Endothelial cell of umbilical vein (primary cell): ENCODE results near the gene KCNH8. TPM values are rescaled to one million over a fixed set of nuclear protein-coding genes. Genes with fewer than 3 reads are reported as not detected.

Experiments
- BruUV-seq: library from RNA; stranded (reverse); fragments of 400-500 nt; replicated peaks from 2 replicates; lab custom pipeline; 2021; lab: Mats Ljungman, UMichigan
- CTCF ChIA-PET: fragments of 300-600, 350-600 bp; sonication (Branson Sonifier 250); formaldehyde crosslinking; loops from one replicate; lab custom pipeline; 2021; ENCODE audit warnings: antibody characterized with exemption, inconsistent platforms; lab: Charles Lee
- POLR2A ChIA-PET: fragments of 300-600, 350-600 bp; sonication (Branson Sonifier 250); formaldehyde crosslinking; loops from one replicate; lab custom pipeline; 2021; ENCODE audit warnings: antibody characterized with exemption, inconsistent platforms; lab: Charles Lee
- DNase-seq: peaks from one replicate; pipeline ENCODE4 v3.0.0-alpha.2; 2011; ENCODE audit warnings: low read depth, low spot score
- FAIRE-seq: peaks from 2 replicates; lab custom pipeline; 2011; peaks lifted over from hg19 to GRCh38; lab: Jason Lieb, UNC
- H2AFZ ChIP-seq: 2 replicates; pipeline ENCODE4 v1.6.0; 2012; ENCODE audit warnings: low read depth, low read length, control low read depth, inconsistent platforms
- H3K27ac ChIP-seq: 2 replicates; pipeline ENCODE4 v1.5.1; 2011; ENCODE audit warnings: low read depth, mild to moderate bottlenecking, control low read depth, low read length, moderate library complexity; ENCODE audit not compliant: insufficient read depth
- H3K27me3 ChIP-seq, 2 experiments: 2 replicates each; pipeline versions ENCODE4 v1.6.0 to v1.6.1; 2011; ENCODE audit warnings: low read length in 2 of 2, mixed read lengths in 1 of 2; ENCODE audit not compliant: control insufficient read depth in 2 of 2, insufficient read depth in 2 of 2
- H3K36me3 ChIP-seq, 2 experiments: 2 replicates in 1 of 2; 3 replicates in 1 of 2; pipeline ENCODE4 v1.5.1; 2011; ENCODE audit warnings: low read length in 2 of 2, mild to moderate bottlenecking in 1 of 2, moderate library complexity in 1 of 2; ENCODE audit not compliant: control insufficient read depth in 2 of 2, insufficient read depth in 2 of 2; ENCODE audit errors: extremely low read depth in 1 of 2
- H3K4me1 ChIP-seq: 3 replicates; pipeline ENCODE4 v1.5.1; 2011; ENCODE audit warnings: mild to moderate bottlenecking, low read length; ENCODE audit not compliant: control insufficient read depth, insufficient read depth; ENCODE audit errors: extremely low read depth
- H3K4me2 ChIP-seq: 2 replicates; pipeline ENCODE4 v1.6.1; 2011; ENCODE audit warnings: low read length, control low read depth, mixed read lengths; ENCODE audit not compliant: insufficient read depth
- H3K4me3 ChIP-seq, 3 experiments: fragments of 200-600 bp in 1 of 3; sonication (generic), shearing (Covaris generic) in 1 of 3; replicated peaks in 1 of 3; 2 replicates each; pipeline ENCODE4 v1.5.1; 2011 to 2016; ENCODE audit warnings: control low read depth in 3 of 3, low read length in 3 of 3, mild to moderate bottlenecking in 2 of 3, inconsistent platforms in 1 of 3, low read depth in 1 of 3, moderate library complexity in 1 of 3; ENCODE audit not compliant: insufficient read depth in 1 of 3
- H3K79me2 ChIP-seq: 2 replicates; pipeline ENCODE4 v1.6.0; 2012; ENCODE audit warnings: low read length, inconsistent platforms; ENCODE audit not compliant: control insufficient read depth, insufficient read depth
- H3K9ac ChIP-seq: replicated peaks from 2 replicates; pipeline ENCODE3; 2011; ENCODE audit warnings: low read length, control low read depth; ENCODE audit not compliant: insufficient read depth; ENCODE audit errors: extremely low read depth
- H3K9me1 ChIP-seq: replicated peaks from 3 replicates; pipeline ENCODE4 v1.6.0; 2011; ENCODE audit warnings: mild to moderate bottlenecking, low read length; ENCODE audit not compliant: control insufficient read depth, insufficient read depth; ENCODE audit errors: extremely low read depth
- H3K9me3 ChIP-seq: replicated peaks from 2 replicates; pipeline ENCODE4 v1.5.1; 2012; ENCODE audit warnings: low read length, inconsistent platforms; ENCODE audit not compliant: control insufficient read depth, insufficient read depth
- H4K20me1 ChIP-seq: replicated peaks from 2 replicates; pipeline ENCODE3; 2011; ENCODE audit warnings: mild to moderate bottlenecking, low read length; ENCODE audit not compliant: control insufficient read depth, insufficient read depth; ENCODE audit errors: extremely low read depth
- CTCF ChIP-seq, 2 donors: IDR thresholded peaks; 1 replicate in 1 of 2; 2 replicates in 1 of 2; pipeline ENCODE4 v1.5.1; 2011; ENCODE audit warnings: low read length in 2 of 2, mild to moderate bottlenecking in 2 of 2, moderate library complexity in 2 of 2, control low read depth in 1 of 2, inconsistent platforms in 1 of 2, low read depth in 1 of 2; ENCODE audit not compliant: insufficient read depth in 1 of 2; ENCODE audit errors: extremely low read depth in 1 of 2
- EZH2 ChIP-seq: IDR thresholded peaks from 2 replicates; pipeline ENCODE4 v1.6.1; 2012; ENCODE audit warnings: borderline replicate concordance, low read depth, mild to moderate bottlenecking, moderate library complexity, low read length, inconsistent platforms; ENCODE audit not compliant: severe bottlenecking
- FOS ChIP-seq: IDR thresholded peaks from 2 replicates; pipeline ENCODE4 v1.6.1; 2011; ENCODE audit warnings: mild to moderate bottlenecking, low read length, moderate library complexity, borderline replicate concordance; ENCODE audit not compliant: insufficient read depth
- GATA2 ChIP-seq: IDR thresholded peaks from 2 replicates; pipeline ENCODE4 v1.7.0; 2011; ENCODE audit warnings: low read depth, mild to moderate bottlenecking, moderate library complexity, mixed read lengths, low read length; ENCODE audit not compliant: insufficient read length, insufficient read depth
- JUN ChIP-seq: IDR thresholded peaks from 2 replicates; pipeline ENCODE4 v1.6.1; 2011; ENCODE audit warnings: borderline replicate concordance, low read depth; ENCODE audit not compliant: insufficient read length, insufficient read depth
- MYC ChIP-seq: IDR thresholded peaks from one replicate; pipeline ENCODE4 v1.6.1; 2011; ENCODE audit warnings: mild to moderate bottlenecking, low read depth, low read length
- POLR2A ChIP-seq: IDR thresholded peaks from 2 replicates; pipeline ENCODE4 v1.6.1; 2012; ENCODE audit warnings: low read depth, mild to moderate bottlenecking, control low read depth, low read length
- POLR2AphosphoS5 ChIP-seq: IDR thresholded peaks from 2 replicates; pipeline ENCODE4 v1.6.1; 2012; ENCODE audit warnings: low read depth, mild to moderate bottlenecking, control low read depth, low read length, moderate library complexity; ENCODE audit not compliant: insufficient read depth
- dilution Hi-C: fragments of 300-500 bp; cut with MboI; formaldehyde crosslinking; loops from one replicate; pipeline ENCODE4 v1.15.0; 2019; ENCODE audit warnings: low sequenced_read_pairs; ENCODE audit not compliant: extremely low pct_ligation_motif_present
- intact Hi-C: fragments of 100-400 bp; cut with micrococcal nuclease; formaldehyde crosslinking; loops from one replicate; pipeline ENCODE4 v1.10.0; 2022
- polyA plus RNA-seq, 4 experiments: library from polyadenylated mRNA; depleted of rRNA in 3 of 4; stranded (reverse) in 3 of 4; unstranded in 1 of 4; fragments of >200 nt; gene quantifications; 2 replicates each; pipeline versions ENCODE4 v1.2.1 to v1.2.3, GENCODE V29; 2011 to 2012; ENCODE audit warnings: missing spikeins in 1 of 4
- total RNA-seq: library from RNA; stranded (reverse); gene quantifications from 2 replicates; pipeline ENCODE4 v1.2.3, GENCODE V29; 2021
- TF ChIP-seq, protein P1 (sequence below): IDR thresholded peaks from 2 replicates; pipeline ENCODE4 v1.6.1; 2011; ENCODE audit not compliant: insufficient read depth, insufficient read length

KCNH8 gene
- total and polyA plus RNA-seq, 2 donors (not counting 3 experiments of a cell fraction or from before 2014, with no cell fraction given), result not detected

DNA sequence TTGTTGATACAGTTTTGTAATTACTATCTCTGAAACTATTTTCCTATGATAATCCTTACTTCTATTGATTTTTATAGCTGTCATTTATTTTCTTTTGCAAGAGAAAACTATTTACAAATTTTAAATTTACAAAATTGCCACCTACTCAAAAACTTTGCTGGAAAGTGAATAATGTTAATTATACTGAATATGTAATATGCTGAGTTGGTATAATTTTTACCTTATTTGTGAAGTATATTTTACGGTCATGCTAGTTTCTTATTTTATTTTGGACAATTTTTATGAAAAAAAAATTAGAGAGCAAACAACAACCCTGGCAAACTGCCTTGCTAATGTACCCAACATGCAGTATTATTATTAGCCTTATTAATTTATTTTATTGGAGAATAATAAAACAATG, 2.9 kb downstream of the KCNH8 start:
- FAIRE-seq (no peak), DNase-seq (no peak)
- no peaks in the 10 kb centered on the region for H3K4me1 ChIP-seq
- H3K9ac ChIP-seq, result no peak overlapping the region
- dilution Hi-C loops, result no loop called here
- BruUV-seq, result no TSS peak
- no peak overlapping the region for H3K4me3 ChIP-seq
- H4K20me1 ChIP-seq, result no peaks in the 10 kb centered on the region
- intact Hi-C loops, result no loop called here
- no peak overlapping the region for H3K4me2 ChIP-seq
- TF ChIP-seq POLR2AphosphoS5 (no peak), MYC (no peak), POLR2A (no peak), CTCF (IDR thresholded peaks at IDR 0.05; ENCODE audit: extremely low read depth in 1 of 2, insufficient read depth in 1 of 2, low read depth in 1 of 2, low read length in 2 of 2) (no peak), FOS (no peak), EZH2 (no peak), JUN (no peak), GATA2 (no peak)
- TF ChIP-seq, protein P1, sequence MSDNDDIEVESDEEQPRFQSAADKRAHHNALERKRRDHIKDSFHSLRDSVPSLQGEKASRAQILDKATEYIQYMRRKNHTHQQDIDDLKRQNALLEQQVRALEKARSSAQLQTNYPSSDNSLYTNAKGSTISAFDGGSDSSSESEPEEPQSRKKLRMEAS, result no peak
- no peaks in the 10 kb centered on the region for H3K79me2 ChIP-seq
- H3K27me3 ChIP-seq, result peaks cover 6 to 18% of the 10 kb centered on the region in 2 experiments
- H3K27ac ChIP-seq, result no peak overlapping the region
- H2AFZ ChIP-seq, result no peak overlapping the region
- POLR2A ChIA-PET, result no interaction called here
- H3K36me3 ChIP-seq, result no peaks in the 10 kb centered on the region
- CTCF ChIA-PET, result no interaction called here
- H3K9me1 ChIP-seq, result no peaks in the 10 kb centered on the region
- H3K9me3 ChIP-seq, result no peaks in the 10 kb centered on the region
